HG02623 (cell line): ENCODE results near the gene ZAP70.
"Not testable (repeated sequence)": the region's sequence is repeated elsewhere in the genome, so short reads cannot be mapped to it uniquely, and the experiment has no call there.

ENCODE experiments used
- ATAC-seq: cut with Tn5 transposase; IDR thresholded peaks from one replicate; pipeline ENCODE4 v1.9.1; 2021; ENCODE audit warnings: moderate library complexity; ENCODE audit not compliant: unreplicated experiment

ZAP70 gene

DNA sequence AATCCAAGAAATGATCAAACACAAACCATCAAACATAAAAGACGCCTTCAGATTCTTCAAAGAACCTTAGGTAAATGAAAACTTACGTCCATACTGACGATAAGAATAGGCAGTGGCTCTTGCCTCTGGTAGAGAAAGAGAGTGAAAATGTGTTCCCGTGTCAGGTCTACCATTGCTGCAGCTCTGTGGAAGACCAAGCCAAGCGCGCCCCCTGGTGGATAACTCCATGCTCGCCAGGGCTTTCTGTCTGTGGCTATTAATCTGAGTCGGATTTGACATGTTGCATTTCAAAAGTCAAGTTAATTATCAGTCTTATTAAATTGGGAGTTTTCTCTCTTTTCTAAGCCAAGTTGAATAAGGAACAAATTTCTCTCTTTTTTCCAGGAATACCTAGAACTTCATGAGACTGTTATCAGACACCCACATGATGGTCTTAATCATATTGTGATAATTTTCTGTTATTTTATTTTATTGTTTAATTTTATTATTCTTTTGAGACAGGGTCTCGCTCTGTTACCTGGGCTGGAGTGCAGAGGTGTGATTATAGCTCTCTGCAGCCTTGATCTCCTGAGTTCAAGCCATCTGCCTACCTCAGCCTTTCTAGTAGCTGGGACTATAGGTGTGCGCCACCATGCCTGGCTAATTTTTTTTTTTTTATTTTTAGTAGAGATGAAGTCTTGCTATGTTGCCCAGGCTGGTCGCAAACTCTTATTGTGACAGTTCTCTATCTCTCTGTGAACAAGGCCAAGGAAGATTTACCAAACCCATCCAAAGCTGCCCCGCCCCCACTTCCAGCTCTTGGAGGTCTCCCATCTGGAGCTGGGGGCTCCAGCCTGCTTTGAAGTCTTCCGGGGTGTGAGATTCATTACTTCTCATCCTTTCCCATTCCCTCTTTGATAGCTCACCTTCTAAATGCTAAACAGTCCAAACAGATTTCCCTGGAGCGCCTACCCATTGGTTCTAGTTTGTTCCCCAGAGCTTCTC lies 15.8 kb upstream of the ZAP70 start:
- no peak for ATAC-seq

DNA sequence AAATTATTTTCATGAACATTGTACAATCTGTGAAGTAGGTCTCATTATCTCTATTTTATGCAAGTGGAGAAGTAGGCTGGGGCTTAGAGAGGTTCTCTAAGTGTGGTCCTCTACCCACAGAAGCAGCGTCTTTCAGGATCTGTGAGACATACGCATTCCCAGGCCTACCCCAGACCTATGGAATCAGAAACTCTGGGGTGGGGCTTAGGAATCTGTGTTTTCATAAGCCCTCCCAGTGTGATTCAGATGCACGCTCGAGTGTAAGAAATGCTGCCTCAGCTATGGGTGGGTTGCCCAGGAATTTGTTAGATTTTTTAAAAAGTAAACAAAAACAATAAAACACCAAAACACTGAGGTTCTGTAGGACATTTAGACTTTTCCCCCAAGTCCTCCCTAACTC lies 14.8 kb upstream of the ZAP70 start:
- ATAC-seq, result no peak

DNA sequence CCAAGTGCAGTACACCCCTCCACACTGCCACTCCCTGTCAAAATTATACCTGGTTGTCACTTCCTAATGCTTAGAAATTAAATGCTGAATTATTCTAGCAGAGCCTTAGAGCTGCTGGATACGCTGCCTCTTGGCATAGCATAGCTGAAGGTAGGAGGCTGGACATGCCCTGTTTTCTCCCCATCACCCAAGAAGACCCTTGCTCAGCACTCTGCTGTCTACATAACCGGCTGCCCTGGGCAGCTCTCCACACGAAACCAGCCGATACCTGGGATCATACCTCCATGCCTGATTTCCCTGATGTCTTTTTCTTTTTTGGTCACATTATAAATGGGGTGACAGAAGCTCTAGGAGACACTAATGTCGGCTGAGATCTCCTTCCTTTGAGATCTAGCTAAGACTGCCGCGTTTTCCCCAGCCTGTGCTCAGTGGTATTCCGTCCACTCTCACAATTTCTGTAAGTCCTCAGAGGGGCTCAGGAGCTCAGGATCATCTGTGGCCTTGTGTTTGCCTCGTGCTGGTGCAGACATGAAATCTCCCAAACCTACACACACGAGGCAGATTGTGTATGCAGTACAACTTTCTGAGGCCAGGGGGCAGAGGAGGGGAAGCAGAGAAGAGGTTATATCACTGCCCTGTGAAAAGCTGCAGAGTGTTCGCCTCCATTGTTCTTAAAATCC lies 13.5 kb upstream of the ZAP70 start:
- ATAC-seq, result no peak

DNA sequence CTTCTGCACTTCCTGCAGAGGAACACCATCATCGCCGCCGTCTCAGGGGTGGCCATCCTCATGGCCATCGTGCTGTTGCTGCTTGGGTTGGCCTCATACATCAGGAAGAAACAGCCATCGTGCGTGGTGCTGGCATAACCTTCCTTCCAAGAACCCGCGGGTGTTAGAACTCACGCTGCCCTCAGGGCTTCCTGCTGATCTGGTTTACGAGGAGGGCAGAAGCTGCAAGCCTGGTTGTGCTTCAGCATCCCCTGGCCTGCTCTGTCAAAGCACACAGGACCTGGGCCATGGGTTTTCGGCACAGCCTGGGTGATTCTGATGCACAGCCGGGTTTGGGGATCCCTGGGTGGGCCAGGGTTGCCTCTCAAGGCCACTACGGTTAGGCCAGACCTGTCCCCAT lies 12.2 kb upstream of the ZAP70 start:
- no peak for ATAC-seq

DNA sequence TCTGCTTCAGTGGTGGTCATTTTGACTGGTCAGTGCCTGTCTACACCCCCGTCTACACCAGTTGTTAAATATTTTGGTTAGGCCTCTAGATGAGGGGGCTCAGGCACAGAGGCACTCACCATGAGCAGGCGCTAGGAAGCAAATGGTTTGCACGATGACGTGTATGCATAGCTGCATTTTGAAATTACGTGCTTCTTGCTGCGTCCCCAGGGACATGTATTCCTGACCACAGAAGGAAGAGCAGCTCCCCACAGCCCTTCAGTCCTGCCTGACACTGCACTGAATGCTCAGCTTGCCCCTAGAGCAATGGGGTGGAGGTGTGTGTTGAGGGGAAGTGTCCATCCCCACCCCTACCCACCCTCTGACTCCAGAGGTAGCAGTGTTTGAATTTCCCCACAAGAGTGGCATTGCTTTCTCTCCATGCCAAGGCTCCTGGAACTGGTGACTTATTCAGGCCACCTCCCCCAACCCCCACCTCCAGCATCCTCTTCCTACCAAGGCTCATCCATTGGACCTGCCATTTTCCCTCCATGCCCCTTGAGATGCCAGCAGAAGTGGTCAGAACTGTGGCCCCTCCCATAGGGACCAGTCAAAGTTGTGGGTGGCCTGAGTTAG lies 11.4 kb upstream of the ZAP70 start:
- ATAC-seq, result no peak

- ATAC-seq, result no peak
Observed at GRCh38 chr2:97702731-97703470, 10.5 kb upstream of the ZAP70 start.

- no peak for ATAC-seq
Observed at GRCh38 chr2:97703741-97704140, 9.6 kb upstream of the ZAP70 start.

DNA sequence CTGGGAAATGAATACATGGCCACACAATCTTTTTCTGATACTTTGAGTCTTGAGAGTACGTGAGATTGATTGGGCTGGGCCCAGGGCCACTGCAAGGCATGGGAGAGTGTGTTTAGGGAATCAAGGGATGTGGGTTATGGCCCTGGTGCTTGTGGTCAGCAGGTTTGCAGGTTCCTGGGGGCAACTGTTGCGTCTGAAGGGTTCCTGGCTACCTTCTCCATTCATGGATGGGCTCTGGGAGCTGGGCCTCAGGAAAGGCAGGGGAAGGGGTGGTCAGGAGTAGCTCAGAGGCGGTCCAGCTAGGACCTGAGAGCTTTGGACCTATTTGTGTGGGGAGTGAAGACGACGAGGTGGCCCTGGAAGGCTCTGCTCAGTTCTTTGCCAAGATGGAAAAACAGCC lies 8.4 kb upstream of the ZAP70 start:
- ATAC-seq, result no peak

GRCh38 chr2:97706112-97706511 lies 7.3 kb upstream of the ZAP70 start:
- ATAC-seq, result no peak

DNA sequence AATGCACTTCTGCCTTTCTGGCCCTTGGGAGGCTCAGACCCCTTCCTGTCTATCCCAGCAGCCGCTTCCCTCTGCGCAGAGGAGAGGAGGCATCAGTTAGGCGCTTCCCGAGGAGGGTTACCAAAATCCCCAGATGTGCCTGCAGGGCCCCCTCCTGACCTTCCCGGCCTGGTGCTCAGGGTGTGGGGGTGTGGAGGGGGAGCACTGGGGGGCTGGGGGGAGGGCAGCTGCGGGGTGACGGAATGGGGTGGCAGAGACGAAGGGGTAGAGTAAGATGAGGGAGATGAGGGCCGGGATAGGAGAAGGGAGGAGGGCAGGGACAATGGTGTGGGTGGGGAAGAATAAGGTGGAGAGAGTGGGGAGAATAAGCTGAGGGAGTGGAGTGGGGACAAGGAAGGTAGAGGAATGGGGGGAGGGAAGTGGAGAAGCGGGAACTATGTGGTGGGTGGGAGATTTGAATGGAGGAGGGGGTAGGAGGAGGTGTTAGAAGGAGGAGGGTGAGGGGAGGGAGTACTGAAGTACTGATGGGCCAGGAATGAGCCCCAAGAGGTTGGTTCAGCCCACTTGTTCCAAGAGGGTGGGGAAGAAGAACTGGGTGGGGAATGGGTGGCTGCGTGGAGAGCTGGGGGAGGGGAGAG lies 6.5 kb upstream of the ZAP70 start:
- no peak for ATAC-seq

DNA sequence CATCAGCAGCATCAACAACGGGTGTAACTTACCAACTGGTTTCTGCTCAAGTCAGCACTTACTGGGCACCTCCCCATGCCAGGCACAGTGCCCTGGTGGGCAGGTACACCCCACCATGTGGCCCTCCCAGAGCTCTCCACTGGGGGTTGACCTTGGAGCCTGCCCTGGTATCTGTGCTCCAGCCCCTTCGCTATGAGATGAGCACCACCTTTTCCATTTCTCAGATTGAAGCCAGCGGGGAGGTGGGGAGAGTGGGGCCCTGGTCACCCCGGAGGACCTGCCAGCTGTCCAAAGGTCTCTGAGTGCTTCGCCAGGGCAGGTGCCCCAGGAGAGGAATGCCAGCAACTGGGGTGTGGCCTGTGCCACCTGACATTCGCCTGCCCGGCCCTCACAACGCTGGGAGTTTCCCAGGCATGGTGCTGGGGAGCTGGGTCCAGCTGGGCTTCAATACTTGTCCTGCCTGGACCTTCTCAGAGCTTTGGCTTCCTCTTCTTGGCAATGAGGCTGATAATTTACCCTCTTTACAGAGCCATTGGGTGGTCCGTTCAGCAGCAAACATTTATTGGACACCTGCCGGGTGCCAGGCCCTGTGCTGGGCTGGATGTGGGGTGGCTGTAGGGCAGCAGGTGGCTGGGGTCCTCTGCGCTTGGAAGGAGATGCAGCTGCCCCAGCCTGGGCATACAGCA lies 5.9 kb upstream of the ZAP70 start:
- no peak for ATAC-seq

- no peak for ATAC-seq
Observed at GRCh38 chr2:97708048-97708380, 5.4 kb upstream of the ZAP70 start.

DNA sequence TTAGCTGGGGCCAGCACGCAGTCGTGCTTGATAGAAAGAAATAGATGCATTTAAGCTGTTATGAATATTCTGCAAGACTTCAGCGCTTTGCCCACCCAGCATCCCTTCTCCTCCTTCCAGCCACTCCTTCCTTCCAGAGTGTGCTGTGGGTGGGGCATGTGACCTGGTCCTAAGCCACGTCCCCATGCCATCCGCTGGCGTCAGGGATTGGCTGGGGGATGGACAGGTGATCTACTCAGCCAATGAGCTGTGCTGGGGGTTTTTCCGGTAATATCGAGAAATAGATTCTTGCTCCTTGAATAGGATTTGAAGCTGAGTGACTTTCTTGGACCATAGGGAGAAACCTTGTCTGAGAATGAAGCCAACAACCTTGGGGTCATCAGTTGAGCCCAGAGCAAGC lies 4.8 kb upstream of the ZAP70 start:
- no peak for ATAC-seq

DNA sequence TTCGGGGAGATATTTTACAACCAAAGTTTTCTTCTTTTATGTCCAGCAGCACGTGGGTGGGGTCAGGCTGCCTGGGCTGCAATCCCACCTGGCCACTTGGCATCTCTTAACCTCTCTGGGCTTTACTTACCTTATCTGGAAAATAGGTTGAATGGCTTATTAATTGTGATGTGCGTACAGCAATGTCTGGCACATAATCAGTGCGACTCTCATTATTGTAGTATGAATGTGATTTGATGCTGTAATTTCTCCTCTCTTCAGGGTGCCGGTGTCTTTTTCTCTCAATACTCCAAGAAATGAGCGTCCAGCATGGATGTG lies 2.0 kb upstream of the ZAP70 start:
- ATAC-seq, result no peak

GRCh38 chr2:97712175-97712574 lies 1.2 kb upstream of the ZAP70 start:
- not testable (repeated sequence) for ATAC-seq

GRCh38 chr2:97712693-97713295 lies 582 bp upstream of the ZAP70 start:
- no peak for ATAC-seq

DNA sequence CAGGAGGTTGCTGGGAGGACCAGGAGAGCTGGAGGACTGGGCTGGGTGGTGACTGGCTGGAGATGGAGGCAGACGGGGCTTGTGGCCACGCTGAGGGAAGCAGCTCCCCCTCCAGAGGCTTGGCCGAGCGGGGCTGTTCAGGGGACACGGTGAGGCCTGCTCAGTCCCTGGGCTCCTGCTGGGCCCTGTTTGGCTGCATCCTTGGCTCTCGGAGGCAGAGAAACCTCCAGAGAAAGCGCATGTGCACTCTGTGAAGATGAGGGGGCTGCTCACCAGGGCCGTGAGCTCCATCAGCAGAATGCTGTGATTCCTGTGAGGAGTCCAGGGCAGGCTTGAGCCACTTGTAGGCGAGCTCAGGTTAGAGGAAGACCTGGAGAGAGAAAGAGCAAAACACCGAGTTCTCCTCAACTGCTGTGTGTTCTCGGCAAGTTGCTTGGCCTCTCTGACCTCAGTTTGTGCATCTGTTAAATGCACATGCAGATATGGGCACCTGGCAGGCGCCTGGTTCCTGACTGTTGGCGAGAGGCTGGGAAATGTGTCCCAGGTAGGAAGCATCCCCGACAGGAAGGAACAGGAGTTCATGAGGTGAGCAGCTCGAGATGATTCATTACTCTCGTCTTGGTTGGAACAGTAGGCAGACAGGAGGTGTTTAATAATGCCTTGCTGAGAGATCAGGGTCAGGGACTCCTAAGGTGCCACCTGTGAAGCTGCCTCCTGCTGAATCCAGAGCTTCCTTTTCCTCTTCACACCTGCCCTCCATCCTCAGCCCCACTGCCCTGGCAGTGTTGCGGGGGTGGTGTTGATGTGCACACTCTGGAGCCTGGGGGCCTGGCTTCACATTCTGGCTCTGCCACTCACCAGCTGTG lies 941 bp downstream of the ZAP70 start:
- ATAC-seq, result no peak

GRCh38 chr2:97714950-97715652 lies 1.7 kb downstream of the ZAP70 start:
- ATAC-seq, result no peak
